ENCODE data around the gene BSND.

DNA sequence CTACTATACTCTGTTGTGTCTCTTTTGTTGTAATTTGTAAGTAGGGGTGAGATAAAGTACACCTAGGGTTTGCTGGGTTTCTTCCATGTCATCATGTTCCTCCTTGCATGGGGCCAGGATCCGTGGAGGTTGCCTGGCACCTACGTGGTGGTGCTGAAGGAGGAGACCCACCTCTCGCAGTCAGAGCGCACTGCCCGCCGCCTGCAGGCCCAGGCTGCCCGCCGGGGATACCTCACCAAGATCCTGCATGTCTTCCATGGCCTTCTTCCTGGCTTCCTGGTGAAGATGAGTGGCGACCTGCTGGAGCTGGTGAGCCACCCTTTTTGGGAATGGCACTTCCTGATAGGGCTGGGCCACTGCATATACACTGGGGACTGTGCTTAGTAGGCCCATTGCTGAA, 45.0 kb downstream of the BSND start:
- TF ChIP-seq, protein P1, sequence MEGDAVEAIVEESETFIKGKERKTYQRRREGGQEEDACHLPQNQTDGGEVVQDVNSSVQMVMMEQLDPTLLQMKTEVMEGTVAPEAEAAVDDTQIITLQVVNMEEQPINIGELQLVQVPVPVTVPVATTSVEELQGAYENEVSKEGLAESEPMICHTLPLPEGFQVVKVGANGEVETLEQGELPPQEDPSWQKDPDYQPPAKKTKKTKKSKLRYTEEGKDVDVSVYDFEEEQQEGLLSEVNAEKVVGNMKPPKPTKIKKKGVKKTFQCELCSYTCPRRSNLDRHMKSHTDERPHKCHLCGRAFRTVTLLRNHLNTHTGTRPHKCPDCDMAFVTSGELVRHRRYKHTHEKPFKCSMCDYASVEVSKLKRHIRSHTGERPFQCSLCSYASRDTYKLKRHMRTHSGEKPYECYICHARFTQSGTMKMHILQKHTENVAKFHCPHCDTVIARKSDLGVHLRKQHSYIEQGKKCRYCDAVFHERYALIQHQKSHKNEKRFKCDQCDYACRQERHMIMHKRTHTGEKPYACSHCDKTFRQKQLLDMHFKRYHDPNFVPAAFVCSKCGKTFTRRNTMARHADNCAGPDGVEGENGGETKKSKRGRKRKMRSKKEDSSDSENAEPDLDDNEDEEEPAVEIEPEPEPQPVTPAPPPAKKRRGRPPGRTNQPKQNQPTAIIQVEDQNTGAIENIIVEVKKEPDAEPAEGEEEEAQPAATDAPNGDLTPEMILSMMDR (IDR thresholded peaks at IDR 0.05): no peak
- no peak for TF ChIP-seq POLR2A (IDR thresholded peaks at IDR 0.05)

Measured in ovary (tissue), 3 donors.